Fibroblast of lung (primary cell): Measurements from ENCODE around the gene BLOC1S6.

Experiments
- CTCF ChIP-seq, 2 donors: IDR thresholded peaks in 1 of 2; conservative IDR thresholded peaks in 1 of 2; 1 replicate in 1 of 2; 2 replicates in 1 of 2; pipeline ENCODE4 v1.5.1; 2011 to 2012; ENCODE audit warnings: low read length in 2 of 2, control low read depth in 1 of 2, inconsistent platforms in 1 of 2, low read depth in 1 of 2, mild to moderate bottlenecking in 1 of 2
- EZH2 ChIP-seq: IDR thresholded peaks from 2 replicates; pipeline ENCODE4 v1.5.1; 2012; ENCODE audit warnings: low read length, control low read depth, mild to moderate bottlenecking; ENCODE audit errors: missing control alignments

- TF ChIP-seq EZH2 (no peak), CTCF (conservative IDR thresholded peaks at IDR 0.05 in 1 of 2, IDR thresholded peaks at IDR 0.05 in 1 of 2; ENCODE audit: low read depth in 1 of 2, low read length in 2 of 2) (no peak)
These were observed 35.5 kb upstream of the BLOC1S6 start for GRCh38 chr15:45551676-45552075.
